GM12878 (cell line): Measurements from ENCODE around the gene DMPK. TPM values are rescaled to one million over a fixed set of nuclear protein-coding genes. Genes with fewer than 3 reads are reported as not detected.

Experiments
- ATAC-seq: fragments of 200-7000 bp; cut with Tn5 transposase; 3 replicates; pipeline ENCODE4 v1.9.1; 2020; ENCODE audit warnings: mild to moderate bottlenecking, moderate library complexity
- BruUV-seq: library from RNA; stranded (reverse); fragments of 400-500 nt; replicated peaks from 2 replicates; lab custom pipeline; 2021; lab: Mats Ljungman, UMichigan
- CTCF ChIA-PET: fragments of 300-600 bp; sonication (Branson Sonifier 250); formaldehyde crosslinking; extraction: SDS; loops from one replicate; lab custom pipeline; 2021; ENCODE audit warnings: inconsistent platforms; lab: Yijun Ruan, JAX
- POLR2A ChIA-PET: fragments of 350-600 bp; formaldehyde crosslinking; extraction: SDS; loops from one replicate; lab custom pipeline; 2021; ENCODE audit warnings: inconsistent platforms; lab: Charles Lee
- RAD21 ChIA-PET: fragments of 300-600 bp; sonication (Branson Sonifier 250); formaldehyde crosslinking; loops from one replicate; lab custom pipeline; 2023; ENCODE audit warnings: antibody characterized with exemption; ENCODE audit not compliant: unreplicated experiment; lab: Charles Lee
- SMC1A ChIA-PET: fragments of 300-600 bp; sonication (Branson Sonifier 250); formaldehyde crosslinking; loops from one replicate; lab custom pipeline; 2023; ENCODE audit not compliant: unreplicated experiment, uncharacterized antibody; lab: Charles Lee
- DNase-seq: peaks from one replicate; pipeline ENCODE4 v3.0.0-alpha.2; 2011; ENCODE audit warnings: low read depth, low spot score
- FAIRE-seq: peaks from 3 replicates; lab custom pipeline; 2011; peaks lifted over from hg19 to GRCh38; lab: Jason Lieb, UNC
- H2AFZ ChIP-seq: 2 replicates; pipeline ENCODE4 v1.6.0; 2011; ENCODE audit warnings: low read depth, low read length, control low read depth; ENCODE audit not compliant: control insufficient read depth
- H3K27ac ChIP-seq: 2 replicates; pipeline ENCODE4 v1.5.1; 2011; ENCODE audit warnings: control low read depth; ENCODE audit not compliant: control insufficient read depth, insufficient read depth
- H3K27me3 ChIP-seq, 2 experiments: replicated peaks in 1 of 2; 2 replicates each; pipeline versions ENCODE4 v1.6.0 to v1.6.1; 2011; ENCODE audit warnings: low read length in 1 of 2; ENCODE audit not compliant: control insufficient read depth in 2 of 2, insufficient read depth in 2 of 2
- H3K36me3 ChIP-seq, 2 experiments: 2 replicates each; pipeline ENCODE4 v1.5.1; 2011; ENCODE audit warnings: low read length in 1 of 2; ENCODE audit not compliant: control insufficient read depth in 2 of 2, insufficient read depth in 2 of 2
- H3K4me1 ChIP-seq: 2 replicates; pipeline ENCODE4 v1.6.1; 2011; ENCODE audit warnings: mild to moderate bottlenecking, low read length, moderate library complexity, mixed read lengths; ENCODE audit not compliant: control insufficient read depth, insufficient read depth
- H3K4me2 ChIP-seq: 2 replicates; pipeline ENCODE4 v1.6.0; 2011; ENCODE audit warnings: control low read depth; ENCODE audit not compliant: control insufficient read depth, insufficient read depth
- H3K4me3 ChIP-seq: fragments of 200-600 bp; sonication (generic); 2 replicates; pipeline ENCODE4 v1.5.1; 2016
- H3K79me2 ChIP-seq: 2 replicates; pipeline ENCODE4 v1.6.0; 2011; ENCODE audit warnings: low read length; ENCODE audit not compliant: control insufficient read depth, insufficient read depth
- H3K9ac ChIP-seq: 2 replicates; pipeline ENCODE4 v1.8.0; 2011; ENCODE audit warnings: low read length, control low read depth, mixed read lengths; ENCODE audit not compliant: control insufficient read depth, insufficient read depth
- H3K9me3 ChIP-seq: replicated peaks from 3 replicates; pipeline ENCODE4 v1.5.1; 2011; ENCODE audit warnings: mild to moderate bottlenecking, low read length; ENCODE audit not compliant: control insufficient read depth, insufficient read depth
- H4K20me1 ChIP-seq: 2 replicates; pipeline ENCODE4 v1.6.0; 2011; ENCODE audit not compliant: control insufficient read depth, insufficient read depth
- BACH1 ChIP-seq: fragments of 450-650 bp; IDR thresholded peaks from 2 replicates; pipeline ENCODE4 v1.6.1; 2017; ENCODE audit warnings: mild to moderate bottlenecking, borderline replicate concordance
- CHD4 ChIP-seq: fragments of 200-600 bp; sonication (generic); IDR thresholded peaks from 2 replicates; pipeline ENCODE4 v1.6.1; 2016; ENCODE audit warnings: mild to moderate bottlenecking
- EP300 ChIP-seq, 2 experiments: fragments of 150-350 bp in 1 of 2; IDR thresholded peaks; 2 replicates each; pipeline ENCODE4 v1.6.1; 2011 to 2012; ENCODE audit warnings: low read depth in 2 of 2, low read length in 2 of 2, borderline replicate concordance in 1 of 2, improper control_type of control experiment in 1 of 2, inconsistent platforms in 1 of 2; ENCODE audit not compliant: control insufficient read depth in 1 of 2
- MEF2B ChIP-seq: fragments of 450-650 bp; IDR thresholded peaks from 2 replicates; pipeline ENCODE4 v1.6.1; 2018; ENCODE audit warnings: mild to moderate bottlenecking, moderate library complexity; ENCODE audit not compliant: partially characterized antibody, poor library complexity, severe bottlenecking
- MXI1 ChIP-seq: fragments of 150-350 bp; IDR thresholded peaks from 2 replicates; pipeline ENCODE4 v1.6.1; 2011; ENCODE audit warnings: low read depth, mild to moderate bottlenecking, inconsistent platforms, low read length, improper control_type of control experiment
- MYC ChIP-seq: IDR thresholded peaks from 2 replicates; pipeline ENCODE4 v1.6.1; 2011; ENCODE audit warnings: mild to moderate bottlenecking, low read length, moderate library complexity, inconsistent platforms; ENCODE audit not compliant: insufficient read depth, insufficient replicate concordance, insufficient read length, severe bottlenecking
- REST ChIP-seq: IDR thresholded peaks from 2 replicates; pipeline ENCODE4 v1.6.1; 2012; ENCODE audit warnings: mild to moderate bottlenecking, low read depth, low read length
- SIN3A ChIP-seq: IDR thresholded peaks from 2 replicates; pipeline ENCODE4 v1.6.1; 2012; ENCODE audit warnings: low read depth, low read length, improper control_type of control experiment
- YBX1 ChIP-seq: fragments of 450-650 bp; IDR thresholded peaks from 2 replicates; pipeline ENCODE4 v1.6.1; 2016; ENCODE audit warnings: antibody characterized with exemption
- YY1 ChIP-seq: IDR thresholded peaks from 2 replicates; pipeline ENCODE4 v1.6.1; 2011; ENCODE audit warnings: low read depth, mild to moderate bottlenecking, low read length
- ZZZ3 ChIP-seq: IDR thresholded peaks from 2 replicates; pipeline ENCODE4 v1.6.1; 2011; ENCODE audit warnings: low read depth; ENCODE audit not compliant: control insufficient read depth, insufficient read length
- WGBS: methylation state at CpG from one replicate; pipeline ENCODE4 v1.1.6; 2016; ENCODE audit warnings: low lambda C conversion rate; ENCODE audit not compliant: insufficient replicate concordance, insufficient coverage; ENCODE audit errors: missing lambda C conversion rate; 5-methylcytosine and 5-hydroxymethylcytosine counted together
- in situ Hi-C: fragments of 300-500 bp; cut with MboI; formaldehyde crosslinking; loops from 9 replicates; pipeline ENCODE4 v1.14.3; 2018; ENCODE audit warnings: mixed read lengths
- intact Hi-C: fragments of 100-400 bp; cut with micrococcal nuclease; formaldehyde crosslinking; loops from one replicate; pipeline ENCODE4 v1.14.2; 2022; ENCODE audit not compliant: unreplicated experiment
- polyA plus RNA-seq, 11 experiments: library from polyadenylated mRNA; depleted of rRNA in 4 of 11; unstranded in 6 of 11; stranded (reverse) in 5 of 11; fragments of >200 nt; fragmentation: Nextera tagmentation in 4 of 11; fragmentation: Illumina TruSeq in 1 of 11; extraction: Ambion mirVana in 4 of 11; extraction: Trizol in 1 of 11; gene quantifications; 1 replicate in 1 of 11; 2 replicates in 10 of 11; pipeline versions ENCODE4 v1.2.1 to v1.2.3, GENCODE V29; 2011 to 2016; ENCODE audit warnings: inconsistent platforms in 2 of 11, missing spikeins in 2 of 11, low read depth in 1 of 11
- total RNA-seq, 4 experiments: library from RNA; depleted of rRNA in 3 of 4; stranded (reverse); fragments of >200 nt in 3 of 4; fragmentation: Illumina TruSeq in 1 of 4; extraction: Trizol in 1 of 4; gene quantifications; 2 replicates each; pipeline versions ENCODE4 v1.2.1 to v1.2.3, GENCODE V29; 2013 to 2021

The DMPK gene
- total and polyA plus RNA-seq, 10 of the 15 experiments (the other 5 are each of a cell fraction or from before 2014, with no cell fraction given), result 0.60 to 33.6 (median 5.2) TPM

GRCh38 chr19:45768984-45769782 lies 13.1 kb downstream of the DMPK start, which contains the start of gene SIX5 (continued):
- TF ChIP-seq MEF2B (no peak), SIN3A (peak; percentile 92), EP300 (IDR thresholded peaks at IDR 0.05; ENCODE audit: borderline replicate concordance in 1 of 2, control insufficient read depth in 1 of 2, low read depth in 2 of 2, low read length in 2 of 2) (no peak), REST (no peak), YY1 (peak; percentile 75), CHD4 (no peak)

GRCh38 chr19:45768655-45768983 lies 13.7 kb downstream of the DMPK start:
- peak overlapping the region; percentile 80 for H3K27ac ChIP-seq
- BruUV-seq, result no TSS peak
- intact Hi-C loops (loop anchor here (2.0 to 5.0 kb wide), 3 partner anchors 24 to 76 kb away; partner anchors contain the start of genes DMWD, FBXO46, MEIOSIN and QPCTL), in situ Hi-C loops (no loop called here)
- FAIRE-seq, result peak; percentile 52
- H3K4me3 ChIP-seq, result peak overlapping the region; percentile 98
- POLR2A ChIA-PET, result interaction anchor here (0.6 to 3.3 kb wide), 21 partner anchors 10 to 708 kb away, joined by 3 to 28 read pairs (median 5); partner anchors contain the start of genes CCDC61, DMWD, FBXO46 and IRF2BP1
- H3K4me1 ChIP-seq, result peaks cover 4% of the 10 kb centered on the region
- H4K20me1 ChIP-seq, result no peaks in the 10 kb centered on the region
- SMC1A ChIA-PET, result interaction anchor here (1.2 to 3.2 kb wide), 7 partner anchors 10 to 114 kb away, joined by 3 to 17 read pairs (median 7); partner anchors contain the start of genes DMWD, FBXO46 and SYMPK
- peak overlapping the region; percentile 77 for H3K4me2 ChIP-seq
- H3K79me2 ChIP-seq, result no peaks in the 10 kb centered on the region; the same call in 1 of the 2 replicates
- DNase-seq, result no peak
- H3K9me3 ChIP-seq, result no peaks in the 10 kb centered on the region
- no peaks in the 10 kb centered on the region for H3K36me3 ChIP-seq
- peak; percentile 6 for ATAC-seq
- H2AFZ ChIP-seq, result peak overlapping the region; percentile 86
- RAD21 ChIA-PET, result interaction anchor here (1.0 to 3.6 kb wide), 18 partner anchors 23 to 364 kb away, joined by 3 to 63 read pairs (median 8); partner anchors contain the start of genes DMWD, FBXO46, FOXA3 and IRF2BP1
- CTCF ChIA-PET, result interaction anchor here (0.5 to 4.5 kb wide), 22 partner anchors 8 to 283 kb away, joined by 3 to 110 read pairs (median 7); partner anchors contain the start of genes DMWD, FBXO46, QPCTL and SNRPD2
- 8% methylated on average over 10 of the region's 33 CpGs for WGBS
- H3K27me3 ChIP-seq, result no peaks in the 10 kb centered on the region
- peak overlapping the region; percentile 75 for H3K9ac ChIP-seq
- TF ChIP-seq YY1 (peak; percentile 84), ZZZ3 (no peak), YBX1 (no peak), BACH1 (peak; percentile 6; the same call in 1 of the 2 replicates), MYC (no peak), REST (no peak), MXI1 (no peak)
